AG04450 (cell line): ENCODE measurements around the gene TGFA. TPM values are rescaled to one million over a fixed set of nuclear protein-coding genes. Genes with fewer than 3 reads are reported as not detected.

Experiments
- CTCF ChIA-PET: fragments of 300-600, 350-600 bp; formaldehyde crosslinking; extraction: SDS; loops from one replicate; lab custom pipeline; 2022; ENCODE audit warnings: antibody characterized with exemption, inconsistent platforms; lab: Charles Lee
- POLR2A ChIA-PET: fragments of 350-600 bp; formaldehyde crosslinking; extraction: SDS; loops from one replicate; lab custom pipeline; 2021; ENCODE audit warnings: antibody characterized with exemption, inconsistent platforms; lab: Yijun Ruan, JAX
- DNase-seq: peaks from one replicate; pipeline ENCODE4 v3.0.0-alpha.2; 2011; ENCODE audit warnings: low read depth, low spot score
- H3K27ac ChIP-seq: one replicate; pipeline ENCODE4 v1.5.1; 2012; ENCODE audit warnings: low read depth, low read length, control low read depth
- H3K27me3 ChIP-seq: one replicate; pipeline ENCODE4 v1.6.0; 2012; ENCODE audit warnings: low read length; ENCODE audit not compliant: control insufficient read depth, insufficient read depth
- H3K4me3 ChIP-seq: 2 replicates; pipeline ENCODE4 v1.5.1; 2011; ENCODE audit warnings: mild to moderate bottlenecking, low read depth, low read length, control low read depth
- H3K9me3 ChIP-seq: 2 replicates; pipeline ENCODE4 v1.5.1; 2012; ENCODE audit warnings: low read length; ENCODE audit not compliant: control insufficient read depth, insufficient read depth
- CTCF ChIP-seq: IDR thresholded peaks from 2 replicates; pipeline ENCODE4 v1.5.1; 2011; ENCODE audit warnings: low read depth, low read length, control low read depth, inconsistent platforms
- polyA plus RNA-seq: library from polyadenylated mRNA; depleted of rRNA; stranded (reverse); fragments of >200 nt; gene quantifications from 2 replicates; pipeline ENCODE4 v1.2.3, GENCODE V29; 2011

Gene TGFA
- polyA plus RNA-seq, 1 experiment = not detected

DNA sequence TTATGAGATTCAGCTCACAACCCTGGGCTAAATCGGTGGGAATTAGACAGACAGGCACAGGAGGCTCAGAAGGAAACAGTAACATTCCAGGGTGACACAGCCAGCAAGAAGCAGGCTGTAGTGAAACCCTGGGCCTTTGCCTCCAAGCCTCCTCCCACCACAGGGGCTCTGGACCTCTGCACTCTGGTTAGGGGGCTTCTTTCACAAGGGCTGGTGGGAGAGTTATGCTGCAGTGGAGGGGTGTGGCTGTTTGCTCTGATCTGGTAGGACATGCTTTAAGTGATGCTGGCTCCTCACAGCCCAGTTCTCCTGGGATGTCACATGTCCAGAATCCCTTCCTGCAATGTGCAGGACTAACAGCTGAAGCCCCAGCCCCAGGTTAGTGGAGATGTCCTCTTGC lies 109.9 kb downstream of the TGFA start:
- Histone ChIP-seq H3K27ac (no peak overlapping the region), H3K9me3 (no peaks in the 10 kb centered on the region), H3K27me3 (peaks cover 3% of the 10 kb centered on the region), H3K4me3 (no peak overlapping the region)
- CTCF ChIA-PET = no interaction called here
- POLR2A ChIA-PET = no interaction called here
- DNase-seq = no peak
- no peak for TF ChIP-seq CTCF

- Histone ChIP-seq H3K4me3 (no peak overlapping the region), H3K27ac (no peak overlapping the region), H3K27me3 (peaks cover 2% of the 10 kb centered on the region), H3K9me3 (no peaks in the 10 kb centered on the region)
- ChIA-PET CTCF (no interaction called here), POLR2A (no interaction called here)
- no peak for DNase-seq
- TF ChIP-seq CTCF = no peak
These were observed 110.6 kb downstream of the TGFA start for GRCh38 chr2:70443078-70443465.

- H3K4me3 ChIP-seq = no peak overlapping the region
- DNase-seq = no peak
- ChIA-PET CTCF (no interaction called here), POLR2A (no interaction called here)
- no peaks in the 10 kb centered on the region for H3K9me3 ChIP-seq
- no peak overlapping the region for H3K27ac ChIP-seq
- TF ChIP-seq CTCF = no peak
- H3K27me3 ChIP-seq = no peaks in the 10 kb centered on the region
These were observed 111.1 kb downstream of the TGFA start for GRCh38 chr2:70442301-70443077.

DNA sequence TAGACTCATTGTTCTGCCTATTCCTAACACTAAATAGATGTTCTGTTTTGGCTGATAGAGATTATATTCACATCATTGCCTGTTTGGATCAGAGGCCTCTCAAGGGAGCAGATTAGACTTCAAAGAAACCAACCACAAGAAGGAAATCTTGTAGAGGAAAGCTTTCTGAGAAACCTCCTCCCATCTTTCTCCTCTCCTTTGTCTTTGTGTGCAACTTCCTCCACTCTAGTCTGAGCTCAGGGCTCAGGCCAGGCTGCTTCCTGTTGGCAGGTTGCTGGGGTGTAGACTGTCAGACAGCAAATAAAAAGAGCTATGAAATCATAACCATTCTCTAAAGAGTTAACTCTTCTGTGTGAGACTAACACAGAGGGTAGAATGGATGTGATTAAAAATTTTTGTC lies 113.0 kb downstream of the TGFA start:
- no peak for TF ChIP-seq CTCF
- POLR2A ChIA-PET = no interaction called here
- no peak overlapping the region for H3K4me3 ChIP-seq
- H3K27me3 ChIP-seq = no peaks in the 10 kb centered on the region
- no peak for DNase-seq
- no peaks in the 10 kb centered on the region for H3K9me3 ChIP-seq
- no peak overlapping the region for H3K27ac ChIP-seq
- CTCF ChIA-PET = no interaction called here

DNA sequence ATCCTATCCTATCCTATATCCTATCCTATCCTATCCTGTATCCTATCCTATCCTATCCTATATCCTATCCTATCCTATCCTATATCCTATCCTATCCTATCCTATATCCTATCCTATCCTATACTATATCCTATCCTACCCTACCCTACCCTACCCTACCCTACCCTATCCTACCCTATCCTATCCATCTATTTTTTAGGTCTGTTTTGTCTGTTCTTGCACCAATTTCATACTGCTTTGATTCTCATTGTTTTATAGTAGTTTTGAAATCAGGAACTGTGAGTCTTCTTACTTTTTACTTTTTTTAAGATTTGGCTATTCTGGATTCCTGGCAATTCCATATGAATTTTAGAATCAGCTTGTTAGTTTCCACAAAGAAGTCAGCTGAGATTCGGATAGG lies 118.5 kb downstream of the TGFA start:
- Histone ChIP-seq H3K4me3 (no peak overlapping the region), H3K9me3 (no peaks in the 10 kb centered on the region), H3K27me3 (no peaks in the 10 kb centered on the region), H3K27ac (no peak overlapping the region)
- TF ChIP-seq CTCF = no peak
- CTCF ChIA-PET = no interaction called here
- DNase-seq = no peak
- POLR2A ChIA-PET = no interaction called here
